ENCODE results near the gene SPAG16.

Gene SPAG16

GRCh38 chr2:214104967-214105366, 820.7 kb downstream of the SPAG16 start:
- H3K9ac ChIP-seq (ENCODE audit: low read depth, low read length) = no peak overlapping the region
- no peak overlapping the region for H3K27ac ChIP-seq (ENCODE audit: low read length)
- H3K4me1 ChIP-seq (ENCODE audit: insufficient read depth, low read length) = 0 out of 2 replicates have a peak, but pooled peaks cover 2% of the 10 kb centered on the region
- no peaks in the 10 kb centered on the region for H3K9me3 ChIP-seq (ENCODE audit: insufficient read depth, low read depth, low read length)
- H3K36me3 ChIP-seq (ENCODE audit: insufficient read depth, low read depth, low read length) = no peaks in the 10 kb centered on the region
- no peaks in the 10 kb centered on the region for H3K27me3 ChIP-seq (ENCODE audit: insufficient read depth, low read length)
- no peak overlapping the region for H3K4me3 ChIP-seq (ENCODE audit: low read length)

GRCh38 chr2:214107726-214108125, 823.5 kb downstream of the SPAG16 start:
- Histone ChIP-seq H3K9ac (ENCODE audit: low read depth, low read length) (no peak overlapping the region), H3K27ac (ENCODE audit: low read length) (no peak overlapping the region), H3K4me1 (ENCODE audit: insufficient read depth, low read length) (0 out of 2 replicates have a peak, but pooled peaks cover 2% of the 10 kb centered on the region), H3K27me3 (ENCODE audit: insufficient read depth, low read length) (no peaks in the 10 kb centered on the region), H3K36me3 (ENCODE audit: insufficient read depth, low read depth, low read length) (no peaks in the 10 kb centered on the region), H3K4me3 (ENCODE audit: low read length) (no peak overlapping the region), H3K9me3 (ENCODE audit: insufficient read depth, low read depth, low read length) (no peaks in the 10 kb centered on the region)

GRCh38 chr2:214108598-214108997, 824.3 kb downstream of the SPAG16 start:
- no peak overlapping the region for H3K27ac ChIP-seq (ENCODE audit: low read length)
- H3K9me3 ChIP-seq (ENCODE audit: insufficient read depth, low read depth, low read length) = no peaks in the 10 kb centered on the region
- H3K36me3 ChIP-seq (ENCODE audit: insufficient read depth, low read depth, low read length) = no peaks in the 10 kb centered on the region
- H3K4me1 ChIP-seq (ENCODE audit: insufficient read depth, low read length) = 0 out of 2 replicates have a peak, but pooled peaks cover 2% of the 10 kb centered on the region
- H3K4me3 ChIP-seq (ENCODE audit: low read length) = no peak overlapping the region
- H3K9ac ChIP-seq (ENCODE audit: low read depth, low read length) = no peak overlapping the region
- H3K27me3 ChIP-seq (ENCODE audit: insufficient read depth, low read length) = no peaks in the 10 kb centered on the region

DNA sequence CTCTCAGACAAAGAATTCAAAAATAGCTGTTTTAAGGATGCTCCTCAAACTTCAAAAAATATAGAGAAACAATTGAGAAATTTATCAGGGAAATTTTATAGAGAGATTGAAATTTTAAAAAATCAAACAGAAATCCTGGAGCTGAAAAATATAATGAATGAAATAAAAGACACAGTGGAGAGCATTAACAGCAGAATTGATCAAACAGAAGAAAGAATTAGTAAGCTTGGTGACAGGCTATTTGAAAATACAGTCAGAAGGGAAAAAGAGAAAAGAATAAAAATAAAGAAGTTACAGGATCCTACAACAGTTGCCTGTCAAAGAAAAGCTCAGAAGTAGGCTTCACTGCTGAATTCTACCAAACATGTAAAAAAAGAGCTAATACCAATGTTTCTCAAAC, 832.8 kb downstream of the SPAG16 start:
- H3K9ac ChIP-seq (ENCODE audit: low read depth, low read length) = no peak overlapping the region
- no peaks in the 10 kb centered on the region; the same call in 1 of the 2 replicates for H3K9me3 ChIP-seq (ENCODE audit: insufficient read depth, low read depth, low read length)
- no peak overlapping the region for H3K27ac ChIP-seq (ENCODE audit: low read length)
- no peaks in the 10 kb centered on the region for H3K36me3 ChIP-seq (ENCODE audit: insufficient read depth, low read depth, low read length)
- H3K4me3 ChIP-seq (ENCODE audit: low read length) = no peak overlapping the region
- no peaks in the 10 kb centered on the region for H3K4me1 ChIP-seq (ENCODE audit: insufficient read depth, low read length)
- H3K27me3 ChIP-seq (ENCODE audit: insufficient read depth, low read length) = no peaks in the 10 kb centered on the region

GRCh38 chr2:214126135-214126534, 841.9 kb downstream of the SPAG16 start:
- H3K9me3 ChIP-seq (ENCODE audit: insufficient read depth, low read depth, low read length) = no peaks in the 10 kb centered on the region
- H3K9ac ChIP-seq (ENCODE audit: low read depth, low read length) = no peak overlapping the region
- peaks cover 38% of the 10 kb centered on the region for H3K4me1 ChIP-seq (ENCODE audit: insufficient read depth, low read length)
- no peak overlapping the region for H3K4me3 ChIP-seq (ENCODE audit: low read length)
- no peaks in the 10 kb centered on the region; the same call in 1 of the 2 replicates for H3K36me3 ChIP-seq (ENCODE audit: insufficient read depth, low read depth, low read length)
- no peaks in the 10 kb centered on the region for H3K27me3 ChIP-seq (ENCODE audit: insufficient read depth, low read length)
- no peak overlapping the region for H3K27ac ChIP-seq (ENCODE audit: low read length)

GRCh38 chr2:214127170-214127569, 842.9 kb downstream of the SPAG16 start:
- Histone ChIP-seq H3K4me1 (ENCODE audit: insufficient read depth, low read length) (peaks cover 38% of the 10 kb centered on the region), H3K9ac (ENCODE audit: low read depth, low read length) (peak overlapping the region; percentile 60; the same call in 1 of the 2 replicates), H3K36me3 (ENCODE audit: insufficient read depth, low read depth, low read length) (no peaks in the 10 kb centered on the region; the same call in 1 of the 2 replicates), H3K27ac (ENCODE audit: low read length) (peak overlapping the region; percentile 81), H3K4me3 (ENCODE audit: low read length) (peak overlapping the region; percentile 32; the same call in 1 of the 2 replicates), H3K27me3 (ENCODE audit: insufficient read depth, low read length) (no peaks in the 10 kb centered on the region), H3K9me3 (ENCODE audit: insufficient read depth, low read depth, low read length) (no peaks in the 10 kb centered on the region)

- Histone ChIP-seq H3K27ac (ENCODE audit: low read length) (peak overlapping the region; percentile 81), H3K27me3 (ENCODE audit: insufficient read depth, low read length) (no peaks in the 10 kb centered on the region), H3K9ac (ENCODE audit: low read depth, low read length) (peak overlapping the region; percentile 60), H3K4me3 (ENCODE audit: low read length) (peak overlapping the region; percentile 32; the same call in 1 of the 2 replicates), H3K9me3 (ENCODE audit: insufficient read depth, low read depth, low read length) (no peaks in the 10 kb centered on the region), H3K4me1 (ENCODE audit: insufficient read depth, low read length) (peaks cover 38% of the 10 kb centered on the region), H3K36me3 (ENCODE audit: insufficient read depth, low read depth, low read length) (no peaks in the 10 kb centered on the region; the same call in 1 of the 2 replicates)
Measured at GRCh38 chr2:214127571-214127970, 843.3 kb downstream of the SPAG16 start.

DNA sequence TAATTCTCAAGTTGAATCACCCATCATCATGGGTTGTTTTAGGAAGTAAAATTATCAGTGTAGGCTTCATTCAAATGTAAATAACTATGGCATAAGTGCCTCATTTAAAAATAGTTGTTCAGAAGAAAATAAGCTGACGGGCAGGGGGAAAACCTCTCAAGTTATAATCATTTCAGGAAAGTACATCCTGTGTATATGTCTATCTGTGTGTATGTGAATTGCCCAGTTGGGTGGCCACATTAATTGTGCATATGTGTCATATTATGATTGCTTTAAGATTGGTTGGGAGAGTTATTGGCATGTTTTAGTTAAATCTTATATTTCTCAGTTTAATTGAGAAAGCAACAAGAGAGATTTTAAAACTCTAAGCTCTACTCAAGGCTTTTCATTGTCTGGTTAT, 843.8 kb downstream of the SPAG16 start:
- peak overlapping the region; percentile 32; the same call in 1 of the 2 replicates for H3K4me3 ChIP-seq (ENCODE audit: low read length)
- peak overlapping the region; percentile 60; the same call in 1 of the 2 replicates for H3K9ac ChIP-seq (ENCODE audit: low read depth, low read length)
- no peaks in the 10 kb centered on the region for H3K27me3 ChIP-seq (ENCODE audit: insufficient read depth, low read length)
- H3K36me3 ChIP-seq (ENCODE audit: insufficient read depth, low read depth, low read length) = no peaks in the 10 kb centered on the region; the same call in 1 of the 2 replicates
- no peaks in the 10 kb centered on the region for H3K9me3 ChIP-seq (ENCODE audit: insufficient read depth, low read depth, low read length)
- peaks cover 38% of the 10 kb centered on the region for H3K4me1 ChIP-seq (ENCODE audit: insufficient read depth, low read length)
- peak overlapping the region; percentile 81 for H3K27ac ChIP-seq (ENCODE audit: low read length)

GRCh38 chr2:214130114-214130513, 845.9 kb downstream of the SPAG16 start:
- no peak overlapping the region for H3K4me3 ChIP-seq (ENCODE audit: low read length)
- no peaks in the 10 kb centered on the region for H3K27me3 ChIP-seq (ENCODE audit: insufficient read depth, low read length)
- H3K9me3 ChIP-seq (ENCODE audit: insufficient read depth, low read depth, low read length) = no peaks in the 10 kb centered on the region
- no peaks in the 10 kb centered on the region; the same call in 1 of the 2 replicates for H3K36me3 ChIP-seq (ENCODE audit: insufficient read depth, low read depth, low read length)
- no peak overlapping the region for H3K9ac ChIP-seq (ENCODE audit: low read depth, low read length)
- no peak overlapping the region for H3K27ac ChIP-seq (ENCODE audit: low read length)
- H3K4me1 ChIP-seq (ENCODE audit: insufficient read depth, low read length) = peaks cover 29% of the 10 kb centered on the region

DNA sequence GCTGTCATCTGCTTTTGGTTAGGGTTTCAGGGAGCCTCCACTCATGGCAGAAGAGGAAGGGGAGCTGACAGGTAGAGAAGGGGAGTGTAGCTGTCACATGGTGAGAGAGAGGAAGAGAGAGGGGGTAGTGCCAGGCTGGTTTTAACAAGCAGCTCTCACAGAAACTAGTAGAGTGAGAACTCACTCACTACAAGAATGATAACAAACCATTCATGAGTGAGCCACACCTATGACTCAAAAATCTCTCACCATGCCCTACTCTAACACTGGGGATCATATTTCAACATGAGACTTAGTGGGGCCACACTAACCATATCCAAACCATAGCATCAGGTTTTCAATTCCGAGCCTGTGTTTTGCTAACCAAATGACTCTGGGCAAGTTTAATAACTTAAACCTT, 851.7 kb downstream of the SPAG16 start:
- Histone ChIP-seq H3K9ac (ENCODE audit: low read depth, low read length) (no peak overlapping the region), H3K27me3 (ENCODE audit: insufficient read depth, low read length) (no peaks in the 10 kb centered on the region), H3K27ac (ENCODE audit: low read length) (no peak overlapping the region), H3K36me3 (ENCODE audit: insufficient read depth, low read depth, low read length) (no peaks in the 10 kb centered on the region), H3K4me3 (ENCODE audit: low read length) (no peak overlapping the region), H3K4me1 (ENCODE audit: insufficient read depth, low read length) (no peaks in the 10 kb centered on the region), H3K9me3 (ENCODE audit: insufficient read depth, low read depth, low read length) (no peaks in the 10 kb centered on the region)

DNA sequence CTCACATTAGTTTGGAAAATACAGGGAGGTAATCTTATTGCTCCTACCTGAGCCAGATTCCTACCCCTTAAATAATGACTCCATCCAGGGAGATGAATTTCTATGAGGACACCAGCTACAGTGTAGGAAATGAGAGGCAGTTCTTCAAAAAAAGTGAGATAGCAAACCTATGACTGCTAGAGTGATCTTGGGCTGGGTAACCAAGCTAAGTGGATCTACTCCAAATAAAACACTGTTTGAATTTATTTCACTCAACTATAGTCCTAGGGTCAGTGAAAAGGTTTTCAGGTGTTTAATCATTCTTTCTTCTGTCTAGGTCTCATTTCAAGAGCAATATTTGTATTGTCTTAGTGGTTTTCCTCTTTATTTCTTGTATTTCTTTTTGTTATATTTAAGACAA, 854.5 kb downstream of the SPAG16 start:
- H3K4me1 ChIP-seq (ENCODE audit: insufficient read depth, low read length) = no peaks in the 10 kb centered on the region
- no peak overlapping the region for H3K4me3 ChIP-seq (ENCODE audit: low read length)
- H3K9ac ChIP-seq (ENCODE audit: low read depth, low read length) = no peak overlapping the region
- no peak overlapping the region for H3K27ac ChIP-seq (ENCODE audit: low read length)
- no peaks in the 10 kb centered on the region for H3K27me3 ChIP-seq (ENCODE audit: insufficient read depth, low read length)
- H3K36me3 ChIP-seq (ENCODE audit: insufficient read depth, low read depth, low read length) = no peaks in the 10 kb centered on the region
- no peaks in the 10 kb centered on the region for H3K9me3 ChIP-seq (ENCODE audit: insufficient read depth, low read depth, low read length)

GRCh38 chr2:214139630-214140284, 855.5 kb downstream of the SPAG16 start:
- no peak overlapping the region; the same call in 1 of the 2 replicates for H3K9ac ChIP-seq (ENCODE audit: low read depth, low read length)
- no peaks in the 10 kb centered on the region for H3K27me3 ChIP-seq (ENCODE audit: insufficient read depth, low read length)
- no peaks in the 10 kb centered on the region for H3K4me1 ChIP-seq (ENCODE audit: insufficient read depth, low read length)
- H3K9me3 ChIP-seq (ENCODE audit: insufficient read depth, low read depth, low read length) = no peaks in the 10 kb centered on the region
- no peak overlapping the region for H3K27ac ChIP-seq (ENCODE audit: low read length)
- H3K36me3 ChIP-seq (ENCODE audit: insufficient read depth, low read depth, low read length) = no peaks in the 10 kb centered on the region
- no peak overlapping the region for H3K4me3 ChIP-seq (ENCODE audit: low read length)

Measured in iPS-20b (cell line).